Stimulated activated CD4-positive, alpha-beta T cell treated with anti-CD3 and anti-CD28 coated beads, Interleukin-4, amount 100 ng/mL, for 1 hour (primary cell): ENCODE results near the gene BTBD3.
A peak's percentile ranks its signal among the peaks of the same experiment; 100 is the strongest.

Source experiments
- DNase-seq: peaks from one replicate; pipeline ENCODE4 v3.0.0-alpha.2; 2020

The BTBD3 gene

GRCh38 chr20:11917663-11918062 lies at the start of gene BTBD3:
Gene BTBD3, plus strand, starts transcription at chr20:11917893. Its CDS starts 383 bp downstream, at chr20:11918276.
- DNase-seq = no peak

GRCh38 chr20:11869641-11870040 lies 48.1 kb upstream of the BTBD3 start:
- no peak for DNase-seq

- no peak for DNase-seq
Observed at GRCh38 chr20:11870411-11870810, 47.3 kb upstream of the BTBD3 start.

GRCh38 chr20:11876555-11876954 lies 41.1 kb upstream of the BTBD3 start:
- DNase-seq = no peak

GRCh38 chr20:11880680-11881079 lies 37.0 kb upstream of the BTBD3 start:
- DNase-seq = no peak

- DNase-seq = no peak
Observed at GRCh38 chr20:11881449-11881848, 36.2 kb upstream of the BTBD3 start.

GRCh38 chr20:11882651-11883050 lies 35.0 kb upstream of the BTBD3 start:
- no peak for DNase-seq

GRCh38 chr20:11888648-11889047 lies 29.0 kb upstream of the BTBD3 start:
- DNase-seq = no peak

GRCh38 chr20:11890331-11891076 lies 27.2 kb upstream of the BTBD3 start:
- peak; percentile 62 for DNase-seq

GRCh38 chr20:11891077-11891775 lies 26.5 kb upstream of the BTBD3 start:
- DNase-seq = peak; percentile 26

GRCh38 chr20:11891776-11892545 lies 25.7 kb upstream of the BTBD3 start:
- DNase-seq = peak; percentile 33

- DNase-seq = no peak
Observed at GRCh38 chr20:11894062-11894461, 23.6 kb upstream of the BTBD3 start.

GRCh38 chr20:11895861-11896387 lies 21.8 kb upstream of the BTBD3 start:
- no peak for DNase-seq

- no peak for DNase-seq
Observed at GRCh38 chr20:11901127-11901526, 16.6 kb upstream of the BTBD3 start.

GRCh38 chr20:11902285-11902697 lies 15.4 kb upstream of the BTBD3 start:
- no peak for DNase-seq

GRCh38 chr20:11905460-11906179 lies 12.1 kb upstream of the BTBD3 start:
- DNase-seq = no peak

- no peak for DNase-seq
Observed at GRCh38 chr20:11906626-11907480, 10.8 kb upstream of the BTBD3 start.

GRCh38 chr20:11907621-11908020 lies 10.1 kb upstream of the BTBD3 start:
- DNase-seq = no peak

GRCh38 chr20:11912013-11912658 lies 5.6 kb upstream of the BTBD3 start:
- DNase-seq = no peak

- no peak for DNase-seq
Observed at GRCh38 chr20:11912659-11913415, 4.9 kb upstream of the BTBD3 start.
